ACC112 (cell line): ENCODE data around the gene MSH2.

Experiments used
- H2AFZ ChIP-seq: fragments of 200-600 bp; sonication (generic); one replicate; pipeline ENCODE4 v1.6.0; 2017; ENCODE audit warnings: antibody characterized with exemption, low read length; ENCODE audit not compliant: unreplicated experiment
- H3K27ac ChIP-seq: fragments of 200-600 bp; sonication (generic); 2 replicates; pipeline ENCODE4 v1.5.1; 2014; ENCODE audit warnings: low read depth, mild to moderate bottlenecking, antibody characterized with exemption, low read length, moderate library complexity
- H3K27me3 ChIP-seq: fragments of 200-600 bp; sonication (generic); 2 replicates; pipeline ENCODE4 v1.6.1; 2014; ENCODE audit warnings: mild to moderate bottlenecking, antibody characterized with exemption, low read length, moderate library complexity, mixed read lengths; ENCODE audit not compliant: insufficient read depth
- H3K36me3 ChIP-seq: fragments of 200-600 bp; sonication (generic); 2 replicates; pipeline ENCODE4 v1.6.1; 2016; ENCODE audit warnings: mild to moderate bottlenecking, antibody characterized with exemption, low read length, moderate library complexity, mixed read lengths; ENCODE audit not compliant: insufficient read depth
- H3K4me1 ChIP-seq: fragments of 200-600 bp; sonication (generic); one replicate; pipeline ENCODE4 v1.6.1; 2016; ENCODE audit warnings: low read length, mixed read lengths; ENCODE audit not compliant: insufficient read depth, unreplicated experiment, control insufficient read depth
- H3K4me3 ChIP-seq: fragments of 200-600 bp; sonication (generic); 2 replicates; pipeline ENCODE4 v1.5.1; 2014; ENCODE audit warnings: mild to moderate bottlenecking, low read depth, low read length
- H3K79me2 ChIP-seq: fragments of 200-600 bp; sonication (generic); one replicate; pipeline ENCODE4 v1.6.0; 2016; ENCODE audit warnings: low read length; ENCODE audit not compliant: control insufficient read depth, unreplicated experiment, insufficient read depth

The MSH2 gene

DNA sequence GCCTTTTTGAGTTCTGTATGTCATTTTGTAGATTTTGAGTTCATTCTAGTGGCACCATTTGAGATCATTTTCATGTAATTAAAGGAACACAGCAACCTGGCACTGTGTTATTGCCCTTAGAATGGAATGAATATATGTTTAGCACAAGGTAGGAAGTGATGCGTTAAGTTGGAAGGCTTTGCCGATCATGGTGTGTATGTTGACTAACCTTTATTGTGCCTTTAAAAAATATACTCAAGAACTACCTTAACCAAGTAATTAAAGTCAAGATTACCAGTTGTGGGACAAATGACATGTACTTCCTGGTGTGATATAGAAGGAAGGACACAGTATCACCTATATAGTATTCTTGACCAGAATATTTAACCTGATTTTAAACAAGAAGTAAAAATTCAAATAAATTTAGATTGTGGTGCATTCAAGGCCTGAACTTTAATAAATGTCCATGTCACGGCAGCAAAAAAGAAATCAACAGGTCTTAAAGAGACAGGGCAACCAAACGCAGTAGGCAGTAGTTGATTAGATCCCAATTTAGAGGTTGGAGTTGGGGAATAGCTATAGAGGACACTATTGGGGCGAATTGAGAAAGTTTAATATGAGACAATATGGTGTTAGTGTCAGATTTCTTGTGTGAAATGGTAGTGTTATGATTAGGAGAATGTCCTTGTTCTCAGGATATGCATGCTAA, 68.6 kb downstream of the MSH2 start:
- H3K4me3 ChIP-seq, result no peak overlapping the region
- H3K36me3 ChIP-seq, result peaks cover 10% of the 10 kb centered on the region
- no peaks in the 10 kb centered on the region for H3K79me2 ChIP-seq
- no peak overlapping the region for H3K27ac ChIP-seq
- H3K27me3 ChIP-seq, result no peaks in the 10 kb centered on the region
- no peaks in the 10 kb centered on the region for H3K4me1 ChIP-seq
- H2AFZ ChIP-seq, result no peak overlapping the region

- H3K4me1 ChIP-seq, result no peaks in the 10 kb centered on the region
- H3K27me3 ChIP-seq, result no peaks in the 10 kb centered on the region
- H3K79me2 ChIP-seq, result no peaks in the 10 kb centered on the region
- H3K27ac ChIP-seq, result no peak overlapping the region
- H2AFZ ChIP-seq, result no peak overlapping the region
- H3K4me3 ChIP-seq, result no peak overlapping the region
- H3K36me3 ChIP-seq, result peaks cover 9% of the 10 kb centered on the region
These were observed 76.9 kb downstream of the MSH2 start for GRCh38 chr2:47479863-47480262.

DNA sequence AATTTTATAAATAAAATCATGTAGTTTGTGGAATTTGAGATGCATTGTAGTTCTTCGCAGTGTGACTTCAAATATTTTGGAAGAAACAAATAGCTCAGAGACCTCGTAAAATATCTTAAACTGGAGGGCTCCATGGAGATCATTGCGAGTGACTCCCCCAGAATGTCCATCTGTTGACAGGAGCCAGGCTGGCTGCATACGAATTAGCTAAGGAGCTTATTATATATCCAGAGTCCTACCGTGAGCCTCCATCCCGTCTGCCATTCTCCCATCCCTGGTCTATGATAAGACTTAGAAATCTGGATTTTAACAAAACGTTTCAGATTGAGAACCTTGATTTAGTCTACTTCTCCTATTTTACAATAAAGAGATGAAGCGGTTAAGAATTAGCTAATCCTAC, 80.2 kb downstream of the MSH2 start:
- Histone ChIP-seq H3K27me3 (no peaks in the 10 kb centered on the region), H3K4me1 (peaks cover 1% of the 10 kb centered on the region), H3K27ac (no peak overlapping the region), H3K36me3 (peaks cover 6% of the 10 kb centered on the region), H3K79me2 (no peaks in the 10 kb centered on the region), H3K4me3 (no peak overlapping the region), H2AFZ (no peak overlapping the region)

- H2AFZ ChIP-seq, result no peak overlapping the region
- no peak overlapping the region for H3K27ac ChIP-seq
- H3K4me1 ChIP-seq, result peaks cover 13% of the 10 kb centered on the region
- peaks cover 6% of the 10 kb centered on the region for H3K36me3 ChIP-seq
- no peaks in the 10 kb centered on the region for H3K27me3 ChIP-seq
- H3K79me2 ChIP-seq, result no peaks in the 10 kb centered on the region
- no peak overlapping the region for H3K4me3 ChIP-seq
These were observed 81.4 kb downstream of the MSH2 start for GRCh38 chr2:47484396-47484795.

- H3K36me3 ChIP-seq, result peaks cover 6% of the 10 kb centered on the region
- no peaks in the 10 kb centered on the region for H3K79me2 ChIP-seq
- no peak overlapping the region for H3K4me3 ChIP-seq
- H3K27ac ChIP-seq, result no peak overlapping the region
- no peak overlapping the region for H2AFZ ChIP-seq
- peaks cover 19% of the 10 kb centered on the region for H3K4me1 ChIP-seq
- no peaks in the 10 kb centered on the region for H3K27me3 ChIP-seq
These were observed 82.2 kb downstream of the MSH2 start for GRCh38 chr2:47485177-47485576.

GRCh38 chr2:47485751-47486300, 82.9 kb downstream of the MSH2 start:
- Histone ChIP-seq H3K27me3 (no peaks in the 10 kb centered on the region), H3K27ac (no peak overlapping the region), H3K79me2 (no peaks in the 10 kb centered on the region), H3K36me3 (peaks cover 6% of the 10 kb centered on the region), H2AFZ (no peak overlapping the region), H3K4me1 (peaks cover 24% of the 10 kb centered on the region), H3K4me3 (no peak overlapping the region)

GRCh38 chr2:47486841-47487497, 84.0 kb downstream of the MSH2 start:
- Histone ChIP-seq H3K79me2 (no peaks in the 10 kb centered on the region), H3K27me3 (no peaks in the 10 kb centered on the region), H3K27ac (no peak overlapping the region), H2AFZ (no peak overlapping the region), H3K36me3 (peaks cover 6% of the 10 kb centered on the region; the same call in 1 of the 2 replicates), H3K4me3 (no peak overlapping the region), H3K4me1 (peaks cover 24% of the 10 kb centered on the region)

- H3K4me1 ChIP-seq, result peaks cover 24% of the 10 kb centered on the region
- H3K4me3 ChIP-seq, result no peak overlapping the region
- H3K36me3 ChIP-seq, result peaks cover 6% of the 10 kb centered on the region; the same call in 1 of the 2 replicates
- H2AFZ ChIP-seq, result no peak overlapping the region
- no peak overlapping the region for H3K27ac ChIP-seq
- H3K27me3 ChIP-seq, result no peaks in the 10 kb centered on the region
- no peaks in the 10 kb centered on the region for H3K79me2 ChIP-seq
These were observed 84.5 kb downstream of the MSH2 start for GRCh38 chr2:47487498-47487875.

- H3K79me2 ChIP-seq, result no peaks in the 10 kb centered on the region
- H3K27me3 ChIP-seq, result no peaks in the 10 kb centered on the region
- H2AFZ ChIP-seq, result no peak overlapping the region
- peaks cover 5% of the 10 kb centered on the region; the same call in 1 of the 2 replicates for H3K36me3 ChIP-seq
- no peak overlapping the region for H3K4me3 ChIP-seq
- peak overlapping the region; percentile 29 for H3K27ac ChIP-seq
- peaks cover 24% of the 10 kb centered on the region for H3K4me1 ChIP-seq
These were observed 86.1 kb downstream of the MSH2 start for GRCh38 chr2:47488870-47489584.

- H3K4me1 ChIP-seq, result peaks cover 24% of the 10 kb centered on the region
These were observed 87.5 kb downstream of the MSH2 start for GRCh38 chr2:47490406-47490805.

More at GRCh38 chr2:47490406-47490805, 87.5 kb downstream of the MSH2 start:
- Histone ChIP-seq H3K4me3 (no peak overlapping the region), H3K79me2 (no peaks in the 10 kb centered on the region), H3K36me3 (no peaks in the 10 kb centered on the region), H2AFZ (no peak overlapping the region), H3K27me3 (no peaks in the 10 kb centered on the region), H3K27ac (no peak overlapping the region)
